ENCODE data around the gene UNCX.
"Not testable (repeated sequence)": the region's sequence is repeated elsewhere in the genome, so short reads cannot be mapped to it uniquely, and the experiment has no call there.

UNCX gene

DNA sequence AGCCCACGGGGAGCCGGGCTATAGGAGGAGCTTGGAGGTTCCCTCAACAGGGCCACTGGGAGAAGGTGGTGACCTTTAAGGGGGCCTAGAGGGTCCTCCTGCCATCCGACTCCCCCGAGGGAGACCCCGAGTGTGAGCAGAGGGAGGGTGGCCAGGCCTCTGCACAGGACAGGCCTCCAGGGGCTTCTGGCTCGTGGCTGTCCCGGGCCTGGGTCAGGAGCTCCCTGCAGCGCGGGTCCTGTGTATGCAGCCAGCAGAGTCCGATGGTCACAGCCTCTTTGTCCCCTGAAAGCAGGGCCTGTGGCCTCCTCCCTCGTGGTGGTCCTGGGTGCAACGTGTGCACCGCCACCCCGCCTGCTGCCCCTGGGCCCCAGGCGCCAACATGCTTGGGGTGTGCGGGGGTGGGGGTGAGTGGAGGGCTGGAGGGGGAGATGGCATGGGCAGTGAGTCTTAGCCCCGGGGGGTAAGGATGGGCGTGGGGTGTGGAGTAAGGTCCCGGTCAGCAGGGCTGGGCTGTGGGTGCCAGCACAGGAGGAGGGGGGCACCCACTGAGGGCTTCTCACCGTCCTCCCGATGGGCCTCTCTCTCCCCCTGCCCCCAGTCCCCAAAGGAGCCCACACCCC lies 27.1 kb downstream of the UNCX start:
- DNase-seq = no peak

DNA sequence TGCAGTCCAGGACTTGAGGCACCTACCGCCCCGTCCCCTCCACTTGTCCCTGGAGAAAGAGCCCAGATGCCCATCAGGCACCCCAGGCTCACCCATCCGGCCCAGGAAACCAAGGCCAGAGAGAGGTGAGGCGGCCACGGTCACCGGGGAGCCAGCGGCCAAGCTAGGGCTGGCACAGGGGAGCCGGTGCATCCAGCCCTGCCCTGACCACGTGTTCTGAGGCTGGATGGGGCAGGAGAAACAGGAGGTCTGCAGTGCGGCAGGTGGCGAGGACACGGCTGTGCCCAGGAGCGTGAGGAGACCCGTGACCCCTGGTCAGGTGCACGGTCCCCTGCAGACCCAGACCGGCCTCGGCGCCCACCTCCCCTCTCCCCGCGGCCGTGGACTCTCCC lies 27.6 kb downstream of the UNCX start:
- no peak for DNase-seq

DNA sequence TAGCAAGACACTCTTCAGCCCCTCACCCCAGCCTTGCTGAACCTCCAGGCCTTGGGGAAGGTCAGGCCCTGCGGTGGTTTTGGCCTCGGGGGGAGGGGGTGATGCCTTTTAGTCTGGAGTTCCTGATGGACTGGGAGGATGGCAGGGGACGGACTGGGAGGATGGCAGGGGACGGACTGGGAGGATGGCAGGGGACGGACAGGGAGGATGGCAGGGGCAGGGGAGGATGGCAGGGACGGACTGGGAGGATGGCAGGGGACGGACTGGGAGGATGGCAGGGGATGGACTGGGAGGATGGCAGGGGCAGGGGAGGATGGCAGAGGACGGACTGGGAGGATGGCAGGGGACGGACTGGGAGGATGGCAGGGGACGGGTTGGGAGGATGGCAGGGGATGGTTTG lies 28.4 kb downstream of the UNCX start:
- DNase-seq = not testable (repeated sequence)

DNA sequence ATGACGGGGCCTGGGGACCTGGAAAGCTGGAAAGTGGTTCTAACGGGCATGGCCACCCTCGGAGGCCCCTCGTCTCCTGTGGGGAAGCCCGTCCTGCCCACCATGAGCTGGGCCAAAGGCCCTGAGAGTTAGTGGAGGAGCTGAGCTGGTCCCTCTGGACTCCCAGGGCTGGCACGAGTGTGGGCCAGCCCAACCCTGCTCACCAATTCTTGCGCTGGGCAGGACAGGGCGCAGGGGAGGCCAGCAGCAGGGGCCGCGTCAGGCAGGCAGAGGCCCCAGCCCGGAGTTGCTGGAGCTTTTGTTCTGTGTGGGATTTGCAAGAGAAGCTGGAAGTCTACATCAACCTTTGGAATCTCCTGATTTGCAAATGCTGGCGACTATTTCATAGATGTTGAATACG lies 29.8 kb downstream of the UNCX start:
- DNase-seq = no peak

DNA sequence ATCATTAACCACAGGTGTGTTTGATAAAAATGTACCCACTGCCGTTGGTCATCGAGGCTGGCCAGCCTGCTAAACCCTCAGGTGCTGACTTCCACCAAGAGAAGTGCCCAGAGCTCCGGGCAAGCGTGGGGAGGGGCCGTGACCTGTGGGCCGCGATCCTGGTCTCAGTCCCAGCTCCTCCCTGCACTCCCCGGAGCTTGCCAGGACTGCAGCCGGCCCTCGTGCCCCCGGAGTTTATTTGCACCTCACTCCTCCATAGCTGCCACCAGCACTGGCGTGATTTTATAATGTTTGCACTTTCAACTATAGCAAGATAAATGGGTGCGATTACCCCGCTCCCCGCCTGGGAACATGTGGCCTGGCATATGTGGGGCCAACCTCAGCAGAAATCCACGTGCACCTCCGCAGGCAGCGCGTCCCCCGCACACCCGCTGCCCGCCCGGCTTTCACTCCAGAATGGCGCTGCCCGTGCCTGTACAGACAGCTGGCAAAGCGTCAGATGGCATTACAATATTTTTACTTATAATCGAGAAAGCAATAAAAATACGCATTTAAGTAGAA lies 30.8 kb downstream of the UNCX start:
- DNase-seq = no peak

DNA sequence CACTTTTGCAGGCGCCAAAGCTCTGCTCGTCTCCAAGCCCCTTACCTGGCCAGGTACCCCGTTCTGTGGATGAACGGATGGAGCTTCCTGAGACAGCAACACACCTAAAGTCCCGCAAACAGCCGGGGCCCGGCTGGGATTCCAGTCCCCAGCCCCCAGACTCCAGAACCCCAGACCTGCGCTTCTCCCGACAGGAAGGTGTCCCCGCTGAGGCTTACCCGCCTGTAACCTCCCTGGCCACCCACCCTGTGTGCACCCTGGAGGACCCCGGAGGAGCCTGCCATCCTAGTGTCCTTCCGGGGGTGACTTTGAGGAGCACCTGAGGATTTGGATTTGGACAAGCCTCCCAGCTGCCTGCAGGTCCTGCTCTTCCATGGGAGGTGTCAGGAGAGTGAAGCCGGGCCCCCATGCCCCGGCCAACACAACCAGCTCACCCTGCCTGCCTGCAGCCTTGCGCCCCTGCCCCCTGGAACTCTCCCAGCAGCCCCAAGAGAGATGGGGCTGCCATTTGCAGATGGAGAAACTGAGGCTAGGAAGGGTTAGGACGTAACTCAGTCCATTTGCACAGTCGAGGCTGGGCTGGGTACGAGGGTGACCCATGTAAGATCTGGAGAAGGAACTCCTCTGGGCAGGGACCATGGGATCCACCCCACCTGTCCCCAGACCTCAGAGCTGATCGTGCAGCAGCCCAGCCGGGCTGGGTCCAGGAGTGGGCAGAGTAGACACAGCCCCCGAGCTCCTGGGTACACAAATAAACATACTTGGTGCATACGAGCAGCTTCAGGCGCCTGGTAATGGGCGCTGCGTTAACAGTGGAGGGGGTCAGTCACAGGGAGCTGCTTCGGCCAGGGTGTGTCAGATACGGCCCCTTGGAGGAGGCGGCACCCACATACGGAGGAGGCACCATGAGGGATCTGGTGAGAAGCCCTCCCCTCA lies 31.9 kb downstream of the UNCX start:
- DNase-seq = no peak

DNA sequence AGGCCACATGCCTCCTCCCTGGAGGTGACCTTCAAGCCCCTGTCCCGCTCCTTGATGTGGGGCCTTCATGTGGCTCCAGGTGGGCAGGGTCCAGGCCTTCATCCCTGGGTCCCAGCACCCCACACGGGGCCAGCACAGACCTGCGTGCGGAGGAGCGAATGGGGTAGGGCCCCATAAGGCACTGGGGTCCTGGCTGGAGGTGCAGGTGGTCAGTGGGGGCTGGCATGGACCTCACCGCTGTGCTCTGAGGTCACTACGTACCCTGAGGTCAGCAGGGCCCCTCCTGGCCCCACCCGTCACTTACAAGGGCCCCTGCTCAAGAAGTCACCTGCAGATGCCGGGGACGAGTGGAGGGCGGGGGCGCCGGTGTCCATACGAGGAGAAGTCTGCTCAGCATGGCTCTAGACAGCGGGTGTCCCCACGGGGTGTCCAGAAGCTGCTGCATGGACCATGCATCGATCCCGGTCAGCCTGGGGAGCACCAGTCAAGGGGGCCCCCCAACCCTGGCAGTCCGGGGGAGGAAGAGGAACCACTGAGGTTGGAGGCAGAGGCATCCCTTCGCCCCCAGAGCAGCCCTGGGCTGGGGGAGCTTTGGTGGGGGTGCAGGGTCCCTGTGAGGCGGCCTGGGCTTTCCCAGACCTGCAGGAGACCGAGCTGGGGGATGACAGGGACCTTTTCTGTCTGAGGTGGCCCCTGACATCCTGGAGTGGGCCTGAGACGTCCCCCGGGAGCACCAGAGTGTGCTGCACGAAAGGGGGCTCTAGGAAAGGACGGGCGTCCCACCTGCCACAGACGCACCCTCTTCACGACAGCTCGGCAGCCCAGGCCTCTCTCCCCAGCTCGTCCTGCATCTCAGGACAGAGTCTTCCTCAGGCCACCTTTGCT lies 34.6 kb downstream of the UNCX start:
- no peak for DNase-seq

DNA sequence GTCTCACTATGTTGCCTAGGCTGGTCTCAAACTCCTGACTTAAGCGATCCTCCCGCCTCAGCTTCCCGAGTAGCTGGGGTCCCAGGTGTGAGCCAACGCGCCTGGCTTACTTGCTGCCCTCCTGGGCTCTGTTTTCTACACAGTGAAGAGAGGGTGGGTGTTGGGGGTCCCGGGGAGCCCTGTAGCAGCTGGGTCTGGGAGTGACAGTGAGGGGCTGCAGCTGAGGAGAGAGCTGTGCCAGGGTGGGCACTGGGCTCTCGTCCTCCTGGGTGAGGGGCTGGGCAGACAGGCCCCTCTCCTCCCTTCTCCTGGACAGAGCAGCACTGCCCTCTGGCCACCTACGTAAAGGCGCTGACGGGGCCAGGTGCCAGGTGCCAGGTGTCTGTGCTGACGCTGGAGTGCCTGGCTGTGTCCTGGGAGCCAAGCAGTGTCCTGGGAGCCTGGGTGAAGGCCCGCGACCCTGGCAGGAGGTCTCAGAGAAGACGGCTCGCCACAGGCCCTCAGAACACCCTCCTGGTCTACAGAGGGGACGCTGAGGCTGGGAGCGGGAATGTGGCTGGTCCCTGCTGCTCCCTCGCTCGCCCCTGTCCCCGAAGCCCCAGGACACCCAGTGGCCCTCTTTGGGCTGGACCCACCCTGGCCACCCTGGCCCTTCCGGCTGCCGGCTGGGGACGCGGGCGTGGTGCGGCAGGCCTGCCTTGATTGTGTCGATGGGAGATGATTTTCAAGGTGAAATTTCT lies 35.6 kb downstream of the UNCX start:
- DNase-seq = no peak

DNA sequence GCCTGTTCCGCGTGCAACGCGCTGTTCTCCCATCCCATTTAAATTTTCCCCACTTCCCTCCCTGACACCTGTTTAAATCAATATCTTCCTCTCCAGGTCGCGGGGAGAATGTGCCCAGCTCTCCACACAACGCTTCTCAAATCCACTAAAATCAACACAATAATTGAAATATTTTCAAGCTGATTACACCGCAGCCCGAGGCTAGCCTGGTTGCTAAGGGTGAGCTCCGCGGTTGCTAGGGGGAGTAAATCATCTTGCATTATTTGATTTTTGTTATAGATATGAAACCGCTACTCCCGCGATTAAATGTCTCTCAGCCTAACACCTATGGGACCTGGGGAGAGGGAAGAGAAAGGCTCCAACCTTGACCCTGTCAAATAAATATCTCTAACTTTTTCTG lies 36.2 kb downstream of the UNCX start:
- peak; percentile 10 for DNase-seq

DNA sequence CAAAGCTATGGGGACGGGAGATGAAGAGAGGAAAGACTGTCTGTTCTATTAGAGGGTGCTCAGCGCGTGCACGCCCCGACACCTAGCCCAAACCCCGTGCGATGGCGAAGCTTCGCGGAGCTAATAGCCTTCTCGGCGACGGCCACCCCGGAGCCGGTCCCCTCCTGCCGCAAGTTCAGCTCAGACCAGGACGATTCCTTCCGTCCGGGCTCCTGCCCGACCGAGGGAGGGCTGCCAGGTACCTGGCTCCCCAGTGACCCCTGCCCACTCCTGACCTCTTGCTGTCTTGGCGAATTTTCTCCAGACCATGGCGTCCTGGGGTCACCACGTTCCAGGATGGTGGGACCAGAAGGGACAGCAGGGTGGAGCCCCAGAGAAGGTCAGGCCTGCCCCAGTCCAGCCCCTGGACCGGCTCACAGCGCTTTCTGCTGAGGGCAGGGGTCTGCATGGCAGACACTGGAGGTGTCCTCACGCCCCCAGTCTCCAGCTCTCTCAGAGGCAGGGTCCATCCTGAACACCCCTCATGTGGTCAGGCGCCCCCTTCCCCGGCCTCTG lies 36.7 kb downstream of the UNCX start:
- DNase-seq = no peak

DNA sequence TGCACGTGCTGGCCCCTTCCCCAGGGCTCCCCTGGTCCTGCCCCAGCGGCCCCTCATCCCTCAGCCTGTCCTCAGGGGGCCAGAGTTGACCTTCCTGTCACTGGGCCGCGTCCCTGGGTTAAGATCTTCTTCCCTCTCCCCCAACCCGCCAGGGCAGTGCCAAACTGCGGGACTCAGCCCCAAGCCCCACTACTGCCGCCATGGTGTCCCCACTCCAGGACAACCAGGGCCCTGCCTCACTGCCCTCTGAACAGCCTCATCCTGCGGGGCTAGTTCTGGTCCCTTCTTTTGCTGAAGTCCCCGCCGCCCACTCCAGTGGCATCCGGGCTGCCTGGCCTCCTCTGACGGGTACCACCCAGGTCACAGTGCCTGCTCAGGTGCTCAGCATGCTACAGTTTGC lies 37.5 kb downstream of the UNCX start:
- no peak for DNase-seq

DNA sequence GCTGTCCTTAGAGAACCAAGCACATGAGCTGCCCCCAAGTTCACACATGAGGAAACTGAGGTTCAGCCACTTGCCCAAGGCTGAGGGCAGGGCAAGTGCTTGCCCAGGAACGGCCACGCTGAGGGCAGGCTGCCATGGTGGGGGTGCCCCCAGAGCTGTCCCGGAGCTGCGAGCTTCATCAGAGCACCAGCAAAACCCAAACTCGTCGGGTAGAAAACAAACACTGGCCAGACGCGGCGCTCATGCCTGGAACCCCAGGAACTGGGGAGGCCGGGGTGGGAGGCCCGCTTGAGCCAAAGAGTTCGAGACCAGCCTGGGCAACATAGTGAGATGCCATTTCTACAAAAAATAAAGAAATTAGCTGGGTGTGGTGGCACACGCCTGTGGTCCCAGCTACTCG lies 38.4 kb downstream of the UNCX start:
- DNase-seq = no peak

DNA sequence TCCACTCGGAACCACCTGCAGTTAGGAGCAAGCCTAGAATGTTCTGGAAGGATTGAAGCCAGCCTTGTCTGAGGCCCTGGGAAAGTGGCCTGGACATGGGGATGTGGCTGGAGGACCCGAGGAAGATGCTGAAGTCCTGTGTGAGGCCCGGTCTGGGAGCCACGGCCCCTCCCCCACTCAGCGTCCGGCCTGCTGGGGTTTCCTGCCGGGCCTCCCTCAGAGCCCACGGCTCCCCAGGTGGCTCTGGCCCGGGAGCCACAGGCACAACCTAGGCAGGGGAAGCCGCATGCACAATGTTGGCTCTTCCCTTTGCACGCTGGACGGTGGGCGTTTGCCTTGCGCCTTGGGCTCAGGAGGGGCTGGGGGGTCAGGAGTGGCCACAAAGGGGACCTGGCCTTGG lies 39.0 kb downstream of the UNCX start:
- no peak for DNase-seq

DNA sequence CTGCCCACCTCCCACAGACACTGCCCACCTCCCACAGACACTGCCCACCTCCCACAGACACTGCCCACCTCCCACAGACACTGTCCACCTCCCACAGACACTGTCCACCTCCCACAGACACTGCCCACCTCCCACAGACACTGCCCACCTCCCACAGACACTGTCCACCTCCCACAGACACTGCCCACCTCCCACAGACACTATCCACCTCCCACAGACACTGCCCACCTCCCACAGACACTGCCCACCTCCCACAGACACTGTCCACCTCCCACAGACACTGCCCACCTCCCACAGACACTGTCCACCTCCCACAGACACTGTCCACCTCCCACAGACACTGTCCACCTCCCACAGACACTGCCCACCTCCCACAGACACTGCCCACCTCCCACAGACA lies 39.5 kb downstream of the UNCX start:
- DNase-seq = not testable (repeated sequence)

DNA sequence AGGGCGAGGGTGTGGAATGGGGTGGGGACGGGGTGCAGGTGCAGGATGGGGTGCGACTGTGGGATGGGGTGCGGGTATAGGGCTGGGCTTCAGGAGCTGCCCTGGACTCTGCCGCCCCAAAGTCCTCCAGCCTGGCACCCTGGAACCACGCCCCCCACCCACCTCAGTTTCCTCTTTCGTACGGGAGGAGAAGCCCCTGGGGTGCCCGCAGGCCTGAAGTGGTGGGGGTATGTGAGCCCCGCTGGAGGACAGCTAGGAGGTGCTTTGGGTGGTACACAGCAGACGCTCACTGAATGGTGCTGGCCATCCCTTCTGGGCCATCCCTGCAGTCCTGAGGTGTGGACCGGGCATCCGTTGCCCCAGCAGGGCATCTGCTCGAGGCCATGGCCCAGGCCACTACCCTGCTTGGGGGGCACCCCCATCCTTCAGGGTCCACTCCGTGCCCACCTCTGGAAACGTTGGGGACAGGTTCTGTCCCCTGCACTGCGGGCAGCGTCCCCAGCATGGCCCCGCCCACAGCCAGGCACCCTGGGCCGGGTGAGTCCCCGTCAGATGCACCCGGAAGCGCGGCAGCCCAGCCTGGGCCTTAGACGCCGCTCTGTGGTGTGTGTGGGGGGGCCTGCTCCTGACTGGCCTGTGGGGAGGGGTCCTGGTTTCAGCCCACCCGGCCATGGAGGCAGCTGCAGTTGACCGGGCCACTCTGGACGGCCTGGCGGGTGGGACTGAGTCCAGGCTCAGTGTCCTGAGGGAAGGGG lies 41.6 kb downstream of the UNCX start:
- DNase-seq = no peak

DNA sequence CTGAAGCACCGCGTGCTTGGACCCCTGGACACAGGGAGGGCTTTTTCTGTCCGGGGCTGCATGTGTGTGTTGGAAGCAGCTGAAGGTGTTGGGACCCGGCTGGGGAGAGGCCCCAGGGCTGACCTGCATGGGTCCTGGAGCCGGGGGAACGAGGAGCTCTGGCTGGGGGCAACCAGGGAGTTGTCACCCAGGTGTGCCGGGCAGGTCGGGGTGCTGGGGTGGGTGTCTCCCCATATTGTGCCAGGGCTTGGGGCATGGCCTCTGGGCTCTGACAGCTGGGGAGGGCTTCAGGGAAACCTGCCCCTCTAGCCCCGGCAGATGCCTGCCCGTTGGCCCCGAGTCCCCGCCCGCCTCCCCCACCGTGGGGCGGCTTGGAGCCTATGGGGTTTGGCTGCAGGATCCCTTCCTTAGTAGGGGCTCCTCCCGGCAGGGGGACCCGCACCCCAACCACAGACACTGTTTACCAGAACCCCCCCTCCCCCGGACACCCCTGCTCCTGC lies 42.3 kb downstream of the UNCX start:
- DNase-seq = no peak

DNA sequence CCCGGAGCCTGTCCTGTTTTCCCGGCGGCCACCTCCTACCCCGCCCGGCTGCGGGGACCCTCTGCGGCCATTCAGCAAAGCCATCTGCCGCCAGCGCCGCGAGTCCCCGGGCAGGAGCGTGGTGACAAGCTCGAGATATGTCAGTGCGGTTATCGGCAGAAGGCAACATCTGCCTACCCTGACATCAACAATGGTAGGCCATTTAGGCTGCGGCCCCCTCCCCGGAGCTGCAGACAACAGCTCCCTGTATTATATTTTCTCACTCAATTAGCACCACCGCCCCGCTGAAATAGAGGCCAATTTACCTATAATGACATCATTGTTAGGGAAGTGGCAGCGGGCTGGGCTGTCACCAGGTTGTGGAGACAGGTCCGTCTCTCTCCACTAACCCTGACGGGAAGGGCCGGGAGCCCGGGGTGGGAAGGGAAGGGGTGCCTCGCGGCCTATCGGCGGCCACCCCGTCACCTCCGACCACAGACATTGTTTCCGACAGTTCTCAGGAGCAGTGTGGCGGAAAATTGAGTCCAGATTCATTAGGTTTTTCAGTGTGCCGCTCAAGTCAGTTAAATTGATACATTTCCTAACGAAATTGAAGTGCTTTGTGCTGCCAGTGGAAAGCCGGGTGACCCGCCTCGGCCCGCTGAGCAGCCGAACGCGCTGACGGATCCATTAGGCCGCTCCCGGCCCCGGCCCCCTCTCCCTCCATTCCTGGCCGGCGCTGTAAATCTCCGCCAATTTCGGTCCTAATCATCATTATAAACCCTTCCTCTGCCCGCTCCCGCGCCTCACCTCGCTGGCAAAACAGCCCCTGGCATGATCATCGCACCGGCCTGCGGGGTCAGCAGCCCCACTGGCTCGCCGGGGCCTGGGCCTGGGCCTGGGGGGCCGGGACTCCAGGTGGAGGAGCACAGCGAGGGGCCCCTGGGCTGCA lies 43.0 kb downstream of the UNCX start:
- DNase-seq = peak; percentile 80

DNA sequence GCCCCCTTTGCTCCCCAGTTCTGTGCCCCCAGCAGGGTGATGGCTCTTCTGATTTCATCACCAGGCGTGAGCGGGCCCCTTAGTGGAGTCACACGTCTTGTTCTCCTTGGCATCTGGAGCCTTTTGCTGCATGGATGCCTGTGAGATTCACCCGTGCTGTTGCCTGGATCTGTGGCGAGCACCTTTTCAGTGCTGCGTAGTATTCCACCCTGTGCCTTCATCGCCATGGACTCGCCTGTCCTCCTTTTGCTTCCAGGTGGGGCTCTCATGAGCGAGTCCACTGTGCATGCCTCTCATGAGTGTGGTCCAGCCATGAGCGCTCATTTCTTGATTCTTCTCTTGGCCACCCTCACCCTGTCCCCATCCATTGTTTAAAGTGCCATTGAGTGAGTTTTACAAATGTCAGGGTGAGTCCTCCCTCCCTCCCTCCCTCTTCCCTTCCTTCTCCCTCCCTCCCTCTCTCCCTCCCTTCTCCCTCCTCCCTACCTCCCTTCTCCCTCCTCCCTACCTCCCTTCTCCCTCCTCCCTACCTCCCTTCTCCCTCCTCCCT lies 44.0 kb downstream of the UNCX start:
- DNase-seq = no peak

DNA sequence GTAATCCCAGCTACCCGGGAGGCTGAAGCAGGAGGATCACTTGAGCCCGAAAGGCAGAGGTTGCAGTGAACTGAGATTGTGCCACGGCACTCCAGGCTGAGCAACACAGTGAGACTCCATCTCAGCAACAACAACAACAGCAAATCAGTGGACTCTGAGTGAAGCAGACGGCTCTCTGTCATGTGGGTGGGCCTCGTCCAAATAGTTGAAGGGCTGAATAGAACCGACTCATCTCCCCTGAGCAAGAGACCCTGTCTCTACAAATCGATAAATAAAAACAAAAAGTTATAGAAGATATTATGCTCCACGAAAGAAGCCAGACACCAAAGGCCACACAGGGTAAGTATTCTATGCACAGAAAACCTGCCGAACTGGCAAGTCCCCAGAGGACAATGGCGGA lies 45.9 kb downstream of the UNCX start:
- no peak for DNase-seq

DNA sequence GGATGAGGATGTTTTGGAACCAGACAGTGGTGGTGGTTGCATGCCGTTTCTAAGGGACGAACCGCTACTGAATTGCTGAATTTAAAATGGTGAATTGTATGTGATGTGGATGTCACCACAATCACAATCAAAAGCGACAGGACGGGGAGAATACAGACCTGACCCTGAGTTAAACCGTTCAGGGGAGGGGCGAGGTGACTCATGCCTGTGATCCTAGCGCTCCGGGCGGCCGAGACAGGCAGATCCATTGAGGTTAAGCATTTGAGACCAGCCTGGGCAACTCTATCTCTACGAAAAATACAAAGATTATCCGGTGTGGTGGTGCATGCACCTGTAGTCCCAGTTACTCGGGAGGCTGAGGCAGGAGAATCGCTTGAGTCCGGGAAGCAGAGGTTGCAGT lies 46.4 kb downstream of the UNCX start:
- DNase-seq = no peak
